Astrocyte (in vitro differentiated cells and primary cell): Measurements from ENCODE around the gene TMEM273. TPM values are rescaled to one million over a fixed set of nuclear protein-coding genes. Genes with fewer than 3 reads are reported as not detected.

Source experiments
- DNase-seq: peaks from one replicate; pipeline ENCODE4 v3.0.0-alpha.2; 2010; ENCODE audit warnings: low read depth
- FAIRE-seq: peaks from 2 replicates; lab custom pipeline; 2011; peaks lifted over from hg19 to GRCh38; lab: Jason Lieb, UNC
- H2AFZ ChIP-seq: 2 replicates; pipeline ENCODE4 v1.6.0; 2012; ENCODE audit warnings: low read depth, low read length, inconsistent platforms
- H3K27ac ChIP-seq: 2 replicates; pipeline ENCODE4 v1.5.1; 2011; ENCODE audit warnings: low read depth, low read length, inconsistent platforms
- H3K27me3 ChIP-seq: 2 replicates; pipeline ENCODE4 v1.6.0; 2011; ENCODE audit warnings: low read length, inconsistent platforms; ENCODE audit not compliant: insufficient read depth
- H3K36me3 ChIP-seq: 2 replicates; pipeline ENCODE4 v1.5.1; 2011; ENCODE audit warnings: low read length, inconsistent platforms; ENCODE audit not compliant: insufficient read depth
- H3K4me1 ChIP-seq: 2 replicates; pipeline ENCODE4 v1.5.1; 2011; ENCODE audit warnings: low read length, inconsistent platforms; ENCODE audit not compliant: insufficient read depth
- H3K4me2 ChIP-seq: 2 replicates; pipeline ENCODE4 v1.6.0; 2012; ENCODE audit warnings: low read length, inconsistent platforms
- H3K4me3 ChIP-seq: 2 replicates; pipeline ENCODE4 v1.5.1; 2011; ENCODE audit warnings: low read depth, mild to moderate bottlenecking, low read length, inconsistent platforms; ENCODE audit not compliant: insufficient read depth
- H3K79me2 ChIP-seq: 2 replicates; pipeline ENCODE4 v1.6.0; 2012; ENCODE audit warnings: mild to moderate bottlenecking, low read length, inconsistent platforms; ENCODE audit not compliant: insufficient read depth
- H3K9ac ChIP-seq: 2 replicates; pipeline ENCODE4 v1.6.0; 2012; ENCODE audit warnings: mild to moderate bottlenecking, low read length, inconsistent platforms
- H3K9me3 ChIP-seq: 2 replicates; pipeline ENCODE4 v1.5.1; 2012; ENCODE audit warnings: low read depth, mild to moderate bottlenecking, low read length, inconsistent platforms; ENCODE audit not compliant: insufficient read depth
- H4K20me1 ChIP-seq: 2 replicates; pipeline ENCODE4 v1.6.0; 2012; ENCODE audit warnings: low read length, inconsistent platforms; ENCODE audit not compliant: insufficient read depth
- H3K27ac Mint-ChIP-seq: one replicate; pipeline ENCODE4 v1.8.0; 2021; ENCODE audit warnings: mild to moderate bottlenecking, mixed read lengths; ENCODE audit not compliant: unreplicated experiment
- H3K27me3 Mint-ChIP-seq: one replicate; pipeline ENCODE4 v1.8.0; 2021; ENCODE audit warnings: low read depth, mixed read lengths; ENCODE audit not compliant: unreplicated experiment
- H3K36me3 Mint-ChIP-seq: one replicate; pipeline ENCODE4 v1.8.0; 2021; ENCODE audit warnings: low read depth, mixed read lengths; ENCODE audit not compliant: unreplicated experiment
- H3K4me1 Mint-ChIP-seq: one replicate; pipeline ENCODE4 v1.8.0; 2021; ENCODE audit warnings: low read depth, mixed read lengths; ENCODE audit not compliant: unreplicated experiment
- H3K4me3 Mint-ChIP-seq: one replicate; pipeline ENCODE4 v1.8.0; 2021; ENCODE audit warnings: mild to moderate bottlenecking, moderate library complexity, mixed read lengths; ENCODE audit not compliant: unreplicated experiment
- H3K9me3 Mint-ChIP-seq: one replicate; pipeline ENCODE4 v1.8.0; 2021; ENCODE audit warnings: mild to moderate bottlenecking, mixed read lengths; ENCODE audit not compliant: unreplicated experiment
- CTCF ChIP-seq: IDR thresholded peaks from 2 replicates; pipeline ENCODE4 v1.5.1; 2011; ENCODE audit warnings: low read depth, mild to moderate bottlenecking, inconsistent platforms, low read length, moderate library complexity; ENCODE audit not compliant: insufficient read depth
- EZH2 ChIP-seq: IDR thresholded peaks from 2 replicates; pipeline ENCODE4 v1.6.1; 2012; ENCODE audit warnings: mild to moderate bottlenecking, low read length, inconsistent platforms; ENCODE audit not compliant: insufficient read depth
- total RNA-seq: library from RNA; stranded (reverse); gene quantifications from 2 replicates; pipeline ENCODE4 v1.2.1, GENCODE V29; 2021

The TMEM273 gene
- total RNA-seq, 1 donor from 2014 or later, result not detected

- DNase-seq (no peak), FAIRE-seq (no peak)
- no peaks in the 10 kb centered on the region for H3K36me3 Mint-ChIP-seq
- no peak overlapping the region for H3K4me3 Mint-ChIP-seq
- no peaks in the 10 kb centered on the region for H3K4me1 Mint-ChIP-seq
- peaks cover 12% of the 10 kb centered on the region for H3K9me3 Mint-ChIP-seq
- Histone ChIP-seq H3K4me3 (no peak overlapping the region), H2AFZ (no peak overlapping the region), H3K4me1 (no peaks in the 10 kb centered on the region), H4K20me1 (no peaks in the 10 kb centered on the region), H3K27ac (no peak overlapping the region), H3K79me2 (no peaks in the 10 kb centered on the region), H3K36me3 (no peaks in the 10 kb centered on the region), H3K9ac (no peak overlapping the region), H3K9me3 (peaks cover 2% of the 10 kb centered on the region), H3K27me3 (no peaks in the 10 kb centered on the region), H3K4me2 (no peak overlapping the region)
- no peak for TF ChIP-seq EZH2
- no peak for TF ChIP-seq CTCF
- no peak overlapping the region for H3K27ac Mint-ChIP-seq
- H3K27me3 Mint-ChIP-seq, result peaks cover 32% of the 10 kb centered on the region
These were observed 35.0 kb upstream of the TMEM273 start for GRCh38 chr10:49223205-49223604.

DNA sequence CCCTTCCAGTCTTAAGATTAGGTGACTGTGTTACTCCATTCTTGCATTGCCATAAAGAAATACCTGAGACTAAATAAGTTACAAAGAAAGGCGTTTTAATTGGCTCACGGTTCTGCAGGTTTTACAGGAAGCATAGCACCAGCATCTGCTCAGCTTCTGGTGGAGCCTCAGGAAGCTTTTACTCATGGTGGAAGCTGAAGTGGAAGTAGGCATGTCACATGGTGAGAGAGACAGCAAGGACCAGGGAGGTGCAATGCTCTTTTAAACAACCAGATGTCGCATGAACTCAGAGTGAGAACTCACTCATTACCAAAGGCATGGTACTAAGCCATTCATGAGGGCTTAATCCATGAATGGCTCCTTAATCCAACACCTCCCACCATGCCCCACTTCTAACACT, 34.0 kb upstream of the TMEM273 start:
- Mint-ChIP-seq H3K4me3 (no peak overlapping the region), H3K27ac (no peak overlapping the region), H3K27me3 (peaks cover 40% of the 10 kb centered on the region), H3K9me3 (peaks cover 12% of the 10 kb centered on the region), H3K36me3 (no peaks in the 10 kb centered on the region), H3K4me1 (no peaks in the 10 kb centered on the region)
- Histone ChIP-seq H3K27ac (no peak overlapping the region), H3K36me3 (no peaks in the 10 kb centered on the region), H3K4me1 (no peaks in the 10 kb centered on the region), H3K4me2 (no peak overlapping the region), H3K27me3 (no peaks in the 10 kb centered on the region), H3K79me2 (no peaks in the 10 kb centered on the region), H3K9me3 (peaks cover 1% of the 10 kb centered on the region), H3K9ac (no peak overlapping the region), H4K20me1 (no peaks in the 10 kb centered on the region), H2AFZ (no peak overlapping the region), H3K4me3 (no peak overlapping the region)
- FAIRE-seq, result no peak
- TF ChIP-seq EZH2 (no peak), CTCF (no peak)
- no peak for DNase-seq

- Histone ChIP-seq H3K4me3 (no peak overlapping the region), H3K79me2 (no peaks in the 10 kb centered on the region), H4K20me1 (no peaks in the 10 kb centered on the region), H3K36me3 (no peaks in the 10 kb centered on the region), H3K27ac (no peak overlapping the region), H3K27me3 (no peaks in the 10 kb centered on the region), H3K9ac (no peak overlapping the region), H2AFZ (no peak overlapping the region), H3K9me3 (no peaks in the 10 kb centered on the region), H3K4me2 (no peak overlapping the region), H3K4me1 (no peaks in the 10 kb centered on the region)
- no peak overlapping the region for H3K4me3 Mint-ChIP-seq
- H3K4me1 Mint-ChIP-seq, result no peaks in the 10 kb centered on the region
- FAIRE-seq (no peak), DNase-seq (no peak)
- peaks cover 39% of the 10 kb centered on the region for H3K27me3 Mint-ChIP-seq
- no peak for TF ChIP-seq EZH2
- no peak for TF ChIP-seq CTCF
- H3K27ac Mint-ChIP-seq, result no peak overlapping the region
- peaks cover 8% of the 10 kb centered on the region for H3K9me3 Mint-ChIP-seq
- no peaks in the 10 kb centered on the region for H3K36me3 Mint-ChIP-seq
These were observed 32.5 kb upstream of the TMEM273 start for GRCh38 chr10:49220679-49221078.
